Measurements from ENCODE around the gene GLS.

Gene GLS

DNA sequence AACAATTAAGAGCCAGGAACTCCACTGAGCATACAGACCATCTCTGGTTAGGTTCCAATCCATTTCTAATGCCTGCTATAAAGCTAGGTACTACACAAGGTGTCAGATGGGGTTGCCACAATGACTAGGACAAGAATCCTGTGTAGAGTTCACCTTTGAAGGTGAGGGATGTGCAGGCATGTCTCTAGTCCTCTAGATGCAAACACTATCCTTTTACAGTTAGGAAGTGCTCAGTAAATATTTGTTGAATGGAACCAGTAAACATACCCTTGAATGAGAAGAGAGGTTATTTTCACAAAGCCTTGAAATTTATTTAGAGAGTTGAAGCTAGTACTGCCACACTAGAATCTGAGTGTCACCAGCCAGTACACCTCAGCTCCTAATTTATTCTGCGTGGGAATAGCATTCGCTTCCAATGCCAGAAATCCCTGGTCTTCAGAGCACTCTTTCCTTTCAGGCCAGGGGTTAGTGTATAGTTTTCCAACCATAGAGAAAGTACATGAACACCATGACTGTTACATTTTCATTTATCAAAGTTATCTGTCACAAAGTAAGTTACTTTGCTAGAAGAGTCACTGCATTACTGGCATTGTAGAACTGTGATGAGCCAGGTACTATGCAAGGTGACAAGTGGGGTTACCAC, 85.1 kb downstream of the GLS start:
- no peaks in the 10 kb centered on the region for H3K27me3 ChIP-seq (ENCODE audit: control insufficient read depth in 1 of 2, insufficient read depth in 1 of 2, low read length in 2 of 2)
- no peak overlapping the region for H3K4ac ChIP-seq (ENCODE audit: low read depth in 1 of 2, low read length in 2 of 2)
- no peak overlapping the region for H2BK120ac ChIP-seq (ENCODE audit: low read depth, low read length)
- peaks cover 9 to 100% of the 10 kb centered on the region in 2 experiments for H3K36me3 ChIP-seq (ENCODE audit: control insufficient read depth in 1 of 2, insufficient read depth in 2 of 2, low read depth in 1 of 2, low read length in 2 of 2)
- no peak overlapping the region for H2BK5ac ChIP-seq (ENCODE audit: low read depth, low read length, poor library complexity, severe bottlenecking)
- H2BK15ac ChIP-seq (ENCODE audit: low read depth, poor library complexity, severe bottlenecking), result no peak overlapping the region
- no peak overlapping the region for H3K18ac ChIP-seq (ENCODE audit: low read depth in 1 of 2, low read length in 2 of 2)
- no peak overlapping the region for H4K8ac ChIP-seq (ENCODE audit: low read length)
- no peak overlapping the region for H3K4me3 ChIP-seq (ENCODE audit: insufficient read depth in 1 of 2, low read depth in 1 of 2, low read length in 2 of 2)
- peaks cover 3% of the 10 kb centered on the region for H3K4me1 ChIP-seq (ENCODE audit: control insufficient read depth, insufficient read depth, low read depth, low read length)
- H3K4me2 ChIP-seq (ENCODE audit: low read length, poor library complexity, severe bottlenecking), result no peak overlapping the region
- H3K9me3 ChIP-seq (ENCODE audit: control insufficient read depth, low read length), result no peaks in the 10 kb centered on the region
- H2BK12ac ChIP-seq (ENCODE audit: low read length in 2 of 2), result no peak overlapping the region
- no peak overlapping the region for H3K27ac ChIP-seq (ENCODE audit: low read length, poor library complexity, severe bottlenecking)
- no peak overlapping the region for H2AK5ac ChIP-seq (ENCODE audit: low read length, severe bottlenecking)
- H3K79me1 ChIP-seq (replicated peaks; ENCODE audit: low read length, poor library complexity, severe bottlenecking), result no peaks in the 10 kb centered on the region
- H4K91ac ChIP-seq (ENCODE audit: low read length), result no peak overlapping the region
- H3K9ac ChIP-seq (ENCODE audit: low read length), result no peak overlapping the region
- no peak for DNase-seq
- no peak overlapping the region for H2AFZ ChIP-seq (ENCODE audit: low read depth, low read length)
- no peak overlapping the region for H3K14ac ChIP-seq (ENCODE audit: low read length in 2 of 2)
- H3K23ac ChIP-seq (ENCODE audit: low read length in 2 of 2), result no peak overlapping the region
- 100% methylated on average over 1 of the region's 2 CpGs for WGBS

DNA sequence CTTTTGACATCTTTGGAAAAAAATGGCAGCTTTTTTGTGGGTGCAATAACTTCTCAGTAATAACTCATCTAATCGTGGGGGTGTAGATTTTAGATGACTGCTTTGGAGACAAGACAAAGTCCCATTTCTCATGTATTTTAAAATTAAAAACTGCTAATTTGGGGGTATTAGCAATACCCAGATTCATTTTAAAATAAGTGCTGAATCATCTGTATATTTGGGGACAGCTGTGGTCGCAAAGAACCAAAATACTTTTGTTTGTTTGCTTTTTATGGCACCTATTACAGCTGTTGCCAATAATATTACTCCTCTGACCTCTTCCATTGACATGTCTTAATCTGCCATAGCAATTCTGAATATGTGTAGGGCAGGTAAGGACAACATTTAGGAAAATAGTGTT, 87.9 kb downstream of the GLS start:
- H2BK5ac ChIP-seq (ENCODE audit: low read depth, low read length, poor library complexity, severe bottlenecking), result no peak overlapping the region
- H3K23ac ChIP-seq (ENCODE audit: low read length in 2 of 2), result no peak overlapping the region
- H2BK12ac ChIP-seq (ENCODE audit: low read length in 2 of 2), result no peak overlapping the region
- H3K14ac ChIP-seq (ENCODE audit: low read length in 2 of 2), result no peak overlapping the region
- H3K4me2 ChIP-seq (ENCODE audit: low read length, poor library complexity, severe bottlenecking), result no peak overlapping the region
- no peak overlapping the region for H4K8ac ChIP-seq (ENCODE audit: low read length)
- H3K4me1 ChIP-seq (ENCODE audit: control insufficient read depth, insufficient read depth, low read depth, low read length), result no peaks in the 10 kb centered on the region
- H3K4me3 ChIP-seq (ENCODE audit: insufficient read depth in 1 of 2, low read depth in 1 of 2, low read length in 2 of 2), result no peak overlapping the region
- no peak overlapping the region for H2BK15ac ChIP-seq (ENCODE audit: low read depth, poor library complexity, severe bottlenecking)
- H3K36me3 ChIP-seq (ENCODE audit: control insufficient read depth in 1 of 2, insufficient read depth in 2 of 2, low read depth in 1 of 2, low read length in 2 of 2), result peaks cover 24 to 100% of the 10 kb centered on the region in 2 experiments
- H3K27me3 ChIP-seq (ENCODE audit: control insufficient read depth in 1 of 2, insufficient read depth in 1 of 2, low read length in 2 of 2), result no peaks in the 10 kb centered on the region
- H3K9ac ChIP-seq (ENCODE audit: low read length), result no peak overlapping the region
- H2AK5ac ChIP-seq (ENCODE audit: low read length, severe bottlenecking), result no peak overlapping the region
- H4K91ac ChIP-seq (ENCODE audit: low read length), result no peak overlapping the region
- no peaks in the 10 kb centered on the region for H3K9me3 ChIP-seq (ENCODE audit: control insufficient read depth, low read length)
- peaks cover 6% of the 10 kb centered on the region for H3K79me1 ChIP-seq (replicated peaks; ENCODE audit: low read length, poor library complexity, severe bottlenecking)
- no peak overlapping the region for H2AFZ ChIP-seq (ENCODE audit: low read depth, low read length)
- H3K18ac ChIP-seq (ENCODE audit: low read depth in 1 of 2, low read length in 2 of 2), result no peak overlapping the region
- H2BK120ac ChIP-seq (ENCODE audit: low read depth, low read length), result no peak overlapping the region
- no peak for DNase-seq
- H3K4ac ChIP-seq (ENCODE audit: low read depth in 1 of 2, low read length in 2 of 2), result no peak overlapping the region
- no peak overlapping the region for H3K27ac ChIP-seq (ENCODE audit: low read length, poor library complexity, severe bottlenecking)
- WGBS, result no CpG with 5 or more reads among the region's 2 CpGs

DNA sequence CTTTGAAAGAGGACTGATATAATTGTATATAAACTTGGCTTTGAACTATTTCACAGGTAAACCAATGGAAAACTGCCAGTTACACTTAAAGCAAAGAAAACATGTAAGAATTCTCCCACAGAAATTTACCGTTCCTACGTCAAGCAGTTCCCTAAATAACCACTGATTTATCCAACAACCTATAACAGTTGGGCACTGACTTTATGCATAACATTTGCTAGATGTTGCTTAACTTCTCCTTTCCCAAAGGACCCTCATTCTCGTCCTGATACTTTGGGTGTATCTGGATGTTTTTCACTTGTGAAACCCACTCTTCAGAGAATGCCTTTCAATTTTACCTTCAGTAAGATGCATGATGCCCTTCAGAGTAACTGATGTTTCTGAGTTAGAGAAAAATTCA, 89.5 kb downstream of the GLS start:
- no peak overlapping the region for H2BK5ac ChIP-seq (ENCODE audit: low read depth, low read length, poor library complexity, severe bottlenecking)
- no peak for DNase-seq
- H3K18ac ChIP-seq (ENCODE audit: low read depth in 1 of 2, low read length in 2 of 2), result no peak overlapping the region
- no peaks in the 10 kb centered on the region for H3K9me3 ChIP-seq (ENCODE audit: control insufficient read depth, low read length)
- H3K4me1 ChIP-seq (ENCODE audit: control insufficient read depth, insufficient read depth, low read depth, low read length), result no peaks in the 10 kb centered on the region
- no peak overlapping the region for H2BK15ac ChIP-seq (ENCODE audit: low read depth, poor library complexity, severe bottlenecking)
- H4K8ac ChIP-seq (ENCODE audit: low read length), result no peak overlapping the region
- no peak overlapping the region for H3K4ac ChIP-seq (ENCODE audit: low read depth in 1 of 2, low read length in 2 of 2)
- no peak overlapping the region for H3K4me3 ChIP-seq (ENCODE audit: insufficient read depth in 1 of 2, low read depth in 1 of 2, low read length in 2 of 2)
- no peak overlapping the region for H3K9ac ChIP-seq (ENCODE audit: low read length)
- no peak overlapping the region for H4K91ac ChIP-seq (ENCODE audit: low read length)
- H3K4me2 ChIP-seq (ENCODE audit: low read length, poor library complexity, severe bottlenecking), result no peak overlapping the region
- no peak overlapping the region for H3K23ac ChIP-seq (ENCODE audit: low read length in 2 of 2)
- H3K79me1 ChIP-seq (replicated peaks; ENCODE audit: low read length, poor library complexity, severe bottlenecking), result peaks cover 16% of the 10 kb centered on the region
- peaks cover 29 to 100% of the 10 kb centered on the region in 2 experiments for H3K36me3 ChIP-seq (ENCODE audit: control insufficient read depth in 1 of 2, insufficient read depth in 2 of 2, low read depth in 1 of 2, low read length in 2 of 2)
- 94% methylated on average over 3 of the region's 3 CpGs for WGBS
- H3K27ac ChIP-seq (ENCODE audit: low read length, poor library complexity, severe bottlenecking), result no peak overlapping the region
- no peaks in the 10 kb centered on the region for H3K27me3 ChIP-seq (ENCODE audit: control insufficient read depth in 1 of 2, insufficient read depth in 1 of 2, low read length in 2 of 2)
- H2BK12ac ChIP-seq (ENCODE audit: low read length in 2 of 2), result no peak overlapping the region
- H2AFZ ChIP-seq (ENCODE audit: low read depth, low read length), result no peak overlapping the region
- no peak overlapping the region for H2BK120ac ChIP-seq (ENCODE audit: low read depth, low read length)
- no peak overlapping the region for H2AK5ac ChIP-seq (ENCODE audit: low read length, severe bottlenecking)
- H3K14ac ChIP-seq (ENCODE audit: low read length in 2 of 2), result no peak overlapping the region

DNA sequence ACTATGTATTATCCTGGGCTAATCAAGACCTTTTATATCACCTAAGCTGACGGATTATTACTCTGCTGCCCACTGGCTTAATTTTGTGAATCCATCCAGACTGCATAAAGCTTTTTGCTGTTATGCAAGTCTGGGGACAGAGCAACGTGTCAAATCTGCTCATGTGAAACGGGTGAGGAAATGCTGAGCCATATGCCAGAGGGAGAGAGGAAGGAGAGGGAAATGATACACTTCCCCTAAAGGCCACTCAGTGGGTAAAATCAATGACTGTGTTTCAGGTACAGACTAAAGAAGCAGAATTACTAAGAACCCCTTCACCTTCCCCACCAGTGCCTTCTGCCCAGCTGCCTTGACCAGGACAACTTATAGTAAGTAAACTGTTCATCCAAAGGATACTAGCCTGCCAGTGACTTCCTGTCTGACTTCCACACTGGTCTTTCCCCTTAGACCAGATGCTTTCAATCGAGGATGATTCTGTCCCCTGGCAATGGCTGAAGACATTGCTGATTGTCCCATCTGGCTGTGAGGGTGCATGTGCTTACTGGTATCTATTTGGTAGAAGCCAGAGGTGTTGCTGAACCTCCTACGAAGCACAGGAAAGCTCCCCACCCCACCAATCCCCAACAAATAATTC, 90.4 kb downstream of the GLS start:
- Histone ChIP-seq H3K14ac (ENCODE audit: low read length in 2 of 2) (no peak overlapping the region), H3K18ac (ENCODE audit: low read depth in 1 of 2, low read length in 2 of 2) (no peak overlapping the region), H3K36me3 (ENCODE audit: control insufficient read depth in 1 of 2, insufficient read depth in 2 of 2, low read depth in 1 of 2, low read length in 2 of 2) (peaks cover 29 to 100% of the 10 kb centered on the region in 2 experiments), H4K8ac (ENCODE audit: low read length) (no peak overlapping the region), H2BK120ac (ENCODE audit: low read depth, low read length) (no peak overlapping the region), H3K9me3 (ENCODE audit: control insufficient read depth, low read length) (no peaks in the 10 kb centered on the region), H2BK15ac (ENCODE audit: low read depth, poor library complexity, severe bottlenecking) (no peak overlapping the region), H2AK5ac (ENCODE audit: low read length, severe bottlenecking) (no peak overlapping the region), H2BK5ac (ENCODE audit: low read depth, low read length, poor library complexity, severe bottlenecking) (no peak overlapping the region), H3K23ac (ENCODE audit: low read length in 2 of 2) (no peak overlapping the region), H3K4me2 (ENCODE audit: low read length, poor library complexity, severe bottlenecking) (no peak overlapping the region), H3K27me3 (ENCODE audit: control insufficient read depth in 1 of 2, insufficient read depth in 1 of 2, low read length in 2 of 2) (no peaks in the 10 kb centered on the region), H3K4me3 (ENCODE audit: insufficient read depth in 1 of 2, low read depth in 1 of 2, low read length in 2 of 2) (no peak overlapping the region), H2AFZ (ENCODE audit: low read depth, low read length) (no peak overlapping the region), H3K4me1 (ENCODE audit: control insufficient read depth, insufficient read depth, low read depth, low read length) (no peaks in the 10 kb centered on the region), H3K4ac (ENCODE audit: low read depth in 1 of 2, low read length in 2 of 2) (no peak overlapping the region), H2BK12ac (ENCODE audit: low read length in 2 of 2) (no peak overlapping the region), H3K79me1 (replicated peaks; ENCODE audit: low read length, poor library complexity, severe bottlenecking) (peaks cover 16% of the 10 kb centered on the region), H3K27ac (ENCODE audit: low read length, poor library complexity, severe bottlenecking) (peak overlapping the region; percentile 43), H3K9ac (ENCODE audit: low read length) (no peak overlapping the region), H4K91ac (ENCODE audit: low read length) (no peak overlapping the region)
- no peak for DNase-seq
- WGBS, result 100% methylated on average over 3 of the region's 5 CpGs

All from mesenchymal stem cell (in vitro differentiated cells and primary cell).